GM18873 (cell line): ENCODE data around the gene SLC29A4.

Experiments used
- ATAC-seq: cut with Tn5 transposase; IDR thresholded peaks from one replicate; pipeline ENCODE4 v1.9.1; 2021; ENCODE audit warnings: mild to moderate bottlenecking, moderate library complexity, moderate number of reproducible peaks; ENCODE audit not compliant: unreplicated experiment, low FRiP score

The SLC29A4 gene

GRCh38 chr7:5349437-5350173 lies 66.9 kb downstream of the SLC29A4 start:
- ATAC-seq, result no peak

DNA sequence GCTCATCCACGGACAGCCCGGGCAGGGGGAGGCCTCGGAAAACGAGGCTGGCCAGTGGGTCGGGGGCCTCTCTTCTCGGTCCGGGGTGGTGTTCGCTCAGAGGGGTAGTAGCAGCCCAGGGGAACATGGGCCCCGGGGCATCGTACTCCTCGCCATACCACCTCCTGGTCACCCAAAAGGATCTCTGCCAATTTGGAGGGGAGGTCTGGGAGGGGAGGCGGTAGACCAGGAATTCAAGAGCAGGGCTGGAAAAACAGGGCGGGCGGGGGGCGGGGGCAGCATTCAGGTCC lies 67.4 kb downstream of the SLC29A4 start:
- no peak for ATAC-seq

- ATAC-seq, result no peak
These were observed 68.0 kb downstream of the SLC29A4 start for GRCh38 chr7:5350600-5351385.

DNA sequence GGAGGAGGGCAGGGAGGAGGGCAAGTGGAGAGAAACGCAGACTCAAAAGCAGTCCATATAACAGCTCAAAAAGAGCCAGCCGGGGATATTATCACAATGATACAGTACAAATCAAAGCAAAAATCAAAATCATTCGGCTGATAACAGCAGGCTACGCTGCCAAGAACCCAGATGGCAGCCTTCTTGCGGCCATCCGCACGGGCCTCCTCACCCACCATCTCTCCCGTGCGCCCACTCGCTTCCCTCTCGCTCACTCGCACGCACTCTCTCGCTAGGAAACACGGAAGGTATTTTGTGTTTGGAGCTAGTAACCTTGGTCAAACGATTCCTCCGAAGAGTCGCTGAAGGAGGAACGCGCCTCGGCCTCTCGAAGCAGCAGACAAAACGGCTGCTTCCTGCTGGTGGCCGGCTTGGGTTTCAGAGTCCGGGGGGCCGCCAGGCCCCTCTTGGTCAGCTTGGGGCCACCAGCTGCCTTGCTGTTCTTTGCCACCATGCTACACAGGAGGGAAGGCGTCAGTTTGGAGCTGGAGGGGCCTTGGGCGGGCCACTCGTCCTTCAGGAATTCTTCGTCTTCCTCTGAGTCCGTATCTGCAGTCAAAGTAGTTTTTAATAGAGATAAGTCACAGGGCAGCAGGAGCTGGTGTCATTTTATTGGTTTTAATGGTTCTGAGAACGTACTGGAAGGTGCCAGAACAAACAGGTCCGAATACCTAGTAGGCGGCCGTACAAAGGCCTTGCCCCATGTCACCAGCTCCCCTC lies 68.9 kb downstream of the SLC29A4 start:
- no peak for ATAC-seq

GRCh38 chr7:5352440-5353010 lies 69.8 kb downstream of the SLC29A4 start:
- no peak for ATAC-seq

DNA sequence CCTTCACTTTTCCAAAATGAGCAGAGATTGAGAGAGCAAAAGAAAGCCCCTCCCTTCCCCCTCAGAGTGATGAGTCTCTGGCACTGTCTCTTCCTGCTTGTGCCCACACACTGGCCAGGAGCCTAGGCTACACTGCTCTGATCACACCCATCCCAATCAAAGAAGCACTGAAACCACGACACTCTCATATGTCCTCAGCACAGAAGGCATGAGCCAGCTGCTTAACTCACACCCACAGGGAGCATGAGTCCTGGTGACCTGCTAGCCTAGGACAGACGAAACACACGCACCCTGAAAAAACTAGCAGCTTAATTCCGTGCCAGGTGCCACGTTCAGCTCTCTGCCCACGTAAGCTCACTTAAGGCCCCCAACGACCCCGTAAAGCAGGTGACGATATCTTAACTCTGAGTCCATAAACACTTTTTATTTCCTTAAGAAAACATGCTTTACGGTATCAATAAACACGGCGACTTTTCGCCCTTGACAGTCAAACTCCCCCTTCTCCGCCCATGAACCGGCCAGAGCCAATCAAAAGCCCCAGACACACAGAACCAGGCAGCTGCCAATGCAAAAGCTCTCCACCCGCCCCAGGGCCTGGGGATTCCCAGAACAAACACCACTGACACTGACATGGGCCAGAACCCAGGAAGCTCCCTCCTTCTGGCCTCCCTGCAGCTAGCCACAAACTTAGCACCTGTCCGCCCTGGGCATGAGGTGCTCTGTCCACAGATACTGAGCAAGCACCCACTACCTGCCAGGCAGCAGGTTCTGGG lies 71.9 kb downstream of the SLC29A4 start:
- ATAC-seq, result no peak
